CD4-positive, alpha-beta T cell (primary cell): ENCODE results near the gene FFAR2. TPM values are rescaled to one million over a fixed set of nuclear protein-coding genes. Genes with fewer than 3 reads are reported as not detected.
A peak's percentile ranks its signal among the peaks of the same experiment; 100 is the strongest.

Experiments used
- ATAC-seq: fragments of 200-7000 bp; cut with Tn5 transposase; one replicate; pipeline ENCODE4 v1.10.0; 2022; ENCODE audit warnings: mild to moderate bottlenecking; ENCODE audit not compliant: poor library complexity
- CTCF ChIA-PET: fragments of 350-600 bp; sonication (Branson Sonifier 250); formaldehyde crosslinking; loops from one replicate; lab custom pipeline; 2021; ENCODE audit warnings: antibody characterized with exemption, inconsistent platforms; lab: Charles Lee
- POLR2A ChIA-PET: fragments of 350-600 bp; sonication (Branson Sonifier 250); formaldehyde crosslinking; loops from one replicate; lab custom pipeline; 2021; ENCODE audit warnings: antibody characterized with exemption, inconsistent platforms; lab: Charles Lee
- DNase-seq, 14 experiments: peaks; one replicate each; pipeline ENCODE4 v3.0.0-alpha.2; 2013 to 2020; ENCODE audit warnings: mixed read lengths in 2 of 14
- H3K27ac ChIP-seq, 2 donors: one replicate each; pipeline versions ENCODE4 v1.5.1 to v1.7.0; 2013; ENCODE audit warnings: low read length in 2 of 2, low read depth in 1 of 2, mild to moderate bottlenecking in 1 of 2
- H3K27me3 ChIP-seq, 2 experiments: 1 replicate in 1 of 2; 2 replicates in 1 of 2; pipeline versions ENCODE4 v1.6.1 to v1.7.0; 2013; ENCODE audit warnings: low read length in 2 of 2, control low read depth in 1 of 2, mild to moderate bottlenecking in 1 of 2, moderate library complexity in 1 of 2; ENCODE audit not compliant: insufficient read depth in 2 of 2, control insufficient read depth in 1 of 2
- H3K36me3 ChIP-seq: one replicate; pipeline ENCODE4 v1.6.1; 2013; ENCODE audit warnings: low read length, control low read depth; ENCODE audit not compliant: insufficient read depth
- H3K4me1 ChIP-seq: one replicate; pipeline ENCODE4 v1.6.1; 2013; ENCODE audit warnings: low read length, control low read depth; ENCODE audit not compliant: insufficient read depth
- H3K4me3 ChIP-seq: one replicate; pipeline ENCODE4 v1.5.1; 2013; ENCODE audit warnings: mild to moderate bottlenecking, low read length, moderate library complexity
- H3K9me3 ChIP-seq, 2 experiments: 1 replicate in 1 of 2; 2 replicates in 1 of 2; pipeline versions ENCODE4 v1.6.1 to v1.7.0; 2013; ENCODE audit warnings: low read length in 2 of 2, mild to moderate bottlenecking in 2 of 2, control low read depth in 1 of 2, moderate library complexity in 1 of 2; ENCODE audit not compliant: control insufficient read depth in 1 of 2, insufficient read depth in 1 of 2
- H3K27ac Mint-ChIP-seq: one replicate; pipeline ENCODE4 v1.8.0; 2020; ENCODE audit warnings: mixed read lengths
- H3K27me3 Mint-ChIP-seq: one replicate; pipeline ENCODE4 v1.8.0; 2021; ENCODE audit warnings: mixed read lengths
- H3K36me3 Mint-ChIP-seq: one replicate; pipeline ENCODE4 v1.8.0; 2021; ENCODE audit warnings: low read depth, mixed read lengths
- H3K4me1 Mint-ChIP-seq: one replicate; pipeline ENCODE4 v1.8.0; 2021; ENCODE audit warnings: low read depth, mixed read lengths
- H3K4me3 Mint-ChIP-seq: one replicate; pipeline ENCODE4 v1.8.0; 2020; ENCODE audit warnings: mild to moderate bottlenecking, mixed read lengths
- H3K9me3 Mint-ChIP-seq: one replicate; pipeline ENCODE4 v1.8.0; 2020; ENCODE audit warnings: mixed read lengths
- intact Hi-C, 2 experiments: fragments of 100-400 bp; cut with DNase I in 1 of 2; cut with micrococcal nuclease in 1 of 2; formaldehyde crosslinking; loops; one replicate each; pipeline versions ENCODE4 v1.15.1 to v1.9.0; 2023 to 2025; cut with DNase I, micrococcal nuclease
- total RNA-seq, 174 experiments: library from RNA in 2 of 174; stranded (reverse) in 2 of 174; gene quantifications; one replicate each; pipeline ENCODE4 v1.2.3 and lab custom pipeline; 2021 to 2026
- TF ChIP-seq, protein P1 (sequence below): fragments of 200-600 bp; IDR thresholded peaks from one replicate; pipeline ENCODE4 v1.8.0; 2022; ENCODE audit warnings: antibody characterized with exemption, mild to moderate bottlenecking

The FFAR2 gene
- total RNA-seq, 2 experiments from 2014 or later, result 0.41 TPM; not detected in 1

DNA sequence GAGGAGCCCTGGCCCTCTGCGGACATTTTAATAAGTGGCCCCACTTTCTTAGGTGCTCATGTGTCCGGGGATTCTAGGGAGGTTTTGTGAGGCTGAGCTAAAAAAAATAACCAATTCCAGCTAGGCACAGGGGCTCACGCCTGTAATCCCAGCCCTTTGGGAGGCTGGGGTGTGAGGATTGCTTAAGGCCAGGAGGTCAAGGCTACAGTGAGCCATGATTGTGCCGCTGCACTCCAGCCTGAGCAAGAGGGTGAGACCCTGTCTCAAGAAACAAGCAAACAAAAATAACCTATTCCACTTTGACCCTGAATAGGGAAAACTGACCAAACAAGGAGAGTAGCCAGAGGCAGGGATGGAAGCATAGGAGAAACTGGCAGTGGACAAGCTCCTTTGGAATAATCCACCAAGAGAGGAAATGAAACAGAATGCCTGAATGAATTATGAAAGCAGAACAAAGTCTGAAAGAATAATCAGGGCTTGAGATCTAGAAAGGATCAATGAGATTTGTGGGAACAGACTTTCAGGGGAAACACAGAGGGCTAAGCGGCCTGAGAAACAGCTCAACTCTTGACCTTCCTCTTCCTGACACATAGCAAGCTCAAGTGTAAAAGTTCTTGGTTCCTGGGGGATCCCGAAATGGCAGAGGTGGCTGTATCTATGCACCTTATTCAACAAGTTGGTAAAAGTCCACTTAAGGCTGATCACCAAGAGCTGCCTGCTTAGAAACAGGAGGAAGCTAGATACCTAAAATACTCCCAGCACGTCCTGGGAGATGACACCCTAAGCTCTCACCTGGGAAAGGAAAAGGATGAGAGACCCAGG is 30.1 kb upstream of the FFAR2 start:
- ChIA-PET POLR2A (no interaction called here), CTCF (no interaction called here)
- Histone ChIP-seq H3K27me3 (peaks cover 5 to 20% of the 10 kb centered on the region in 2 experiments), H3K4me1 (no peaks in the 10 kb centered on the region), H3K36me3 (no peaks in the 10 kb centered on the region), H3K9me3 (no peaks in the 10 kb centered on the region), H3K4me3 (no peak overlapping the region), H3K27ac (no peak overlapping the region)
- DNase-seq (peak in 1 of 14 experiments; percentile 25), ATAC-seq (no peak)
- Mint-ChIP-seq H3K4me3 (no peak overlapping the region), H3K9me3 (no peaks in the 10 kb centered on the region), H3K27me3 (peaks cover 22% of the 10 kb centered on the region), H3K27ac (no peak overlapping the region), H3K4me1 (no peaks in the 10 kb centered on the region), H3K36me3 (no peaks in the 10 kb centered on the region)
- intact Hi-C loops, result no loop called here
- TF ChIP-seq, protein P1, sequence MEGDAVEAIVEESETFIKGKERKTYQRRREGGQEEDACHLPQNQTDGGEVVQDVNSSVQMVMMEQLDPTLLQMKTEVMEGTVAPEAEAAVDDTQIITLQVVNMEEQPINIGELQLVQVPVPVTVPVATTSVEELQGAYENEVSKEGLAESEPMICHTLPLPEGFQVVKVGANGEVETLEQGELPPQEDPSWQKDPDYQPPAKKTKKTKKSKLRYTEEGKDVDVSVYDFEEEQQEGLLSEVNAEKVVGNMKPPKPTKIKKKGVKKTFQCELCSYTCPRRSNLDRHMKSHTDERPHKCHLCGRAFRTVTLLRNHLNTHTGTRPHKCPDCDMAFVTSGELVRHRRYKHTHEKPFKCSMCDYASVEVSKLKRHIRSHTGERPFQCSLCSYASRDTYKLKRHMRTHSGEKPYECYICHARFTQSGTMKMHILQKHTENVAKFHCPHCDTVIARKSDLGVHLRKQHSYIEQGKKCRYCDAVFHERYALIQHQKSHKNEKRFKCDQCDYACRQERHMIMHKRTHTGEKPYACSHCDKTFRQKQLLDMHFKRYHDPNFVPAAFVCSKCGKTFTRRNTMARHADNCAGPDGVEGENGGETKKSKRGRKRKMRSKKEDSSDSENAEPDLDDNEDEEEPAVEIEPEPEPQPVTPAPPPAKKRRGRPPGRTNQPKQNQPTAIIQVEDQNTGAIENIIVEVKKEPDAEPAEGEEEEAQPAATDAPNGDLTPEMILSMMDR, result no peak

GRCh38 chr19:35419046-35419445 is 29.0 kb upstream of the FFAR2 start:
- ATAC-seq (no peak), DNase-seq (no peak)
- H3K36me3 Mint-ChIP-seq, result no peaks in the 10 kb centered on the region
- H3K27me3 Mint-ChIP-seq, result peaks cover 15% of the 10 kb centered on the region
- POLR2A ChIA-PET, result no interaction called here
- H3K9me3 Mint-ChIP-seq, result no peaks in the 10 kb centered on the region
- no peaks in the 10 kb centered on the region for H3K9me3 ChIP-seq
- no peak overlapping the region for H3K27ac ChIP-seq
- H3K4me3 Mint-ChIP-seq, result no peak overlapping the region
- intact Hi-C loops, result no loop called here
- H3K27me3 ChIP-seq, result peaks cover 5 to 10% of the 10 kb centered on the region in 2 experiments
- no peak overlapping the region for H3K4me3 ChIP-seq
- TF ChIP-seq, protein P1, result no peak
- H3K4me1 ChIP-seq, result no peaks in the 10 kb centered on the region
- no peaks in the 10 kb centered on the region for H3K36me3 ChIP-seq
- CTCF ChIA-PET, result no interaction called here
- no peak overlapping the region for H3K27ac Mint-ChIP-seq
- H3K4me1 Mint-ChIP-seq, result no peaks in the 10 kb centered on the region

DNA sequence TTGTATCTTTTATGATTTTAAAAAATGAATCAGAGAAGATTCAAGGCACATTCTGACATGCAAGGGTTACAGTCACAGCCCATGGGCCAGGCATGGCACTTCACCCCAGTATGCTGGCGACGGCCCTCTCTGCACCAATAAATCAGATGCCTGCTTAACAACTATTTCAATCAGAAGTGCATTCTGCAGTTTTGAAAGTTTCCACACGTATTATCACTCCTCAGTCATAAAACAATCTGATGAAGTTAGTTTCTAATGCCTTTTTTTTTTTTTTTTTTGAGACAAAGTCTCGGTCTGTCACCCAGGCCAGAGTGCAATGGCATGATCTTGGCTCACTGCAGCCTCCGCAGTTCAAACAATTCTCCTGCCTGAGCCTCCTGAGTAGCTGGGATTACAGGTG is 28.3 kb upstream of the FFAR2 start:
- no peaks in the 10 kb centered on the region for H3K4me1 Mint-ChIP-seq
- TF ChIP-seq, protein P1, result no peak
- Histone ChIP-seq H3K36me3 (no peaks in the 10 kb centered on the region), H3K4me3 (no peak overlapping the region), H3K9me3 (no peaks in the 10 kb centered on the region), H3K4me1 (no peaks in the 10 kb centered on the region), H3K27me3 (peaks cover 5 to 6% of the 10 kb centered on the region in 2 experiments), H3K27ac (no peak overlapping the region)
- intact Hi-C loops, result no loop called here
- ChIA-PET CTCF (no interaction called here), POLR2A (no interaction called here)
- H3K27ac Mint-ChIP-seq, result no peak overlapping the region
- no peak overlapping the region for H3K4me3 Mint-ChIP-seq
- ATAC-seq (no peak), DNase-seq (no peak)
- no peaks in the 10 kb centered on the region for H3K36me3 Mint-ChIP-seq
- H3K27me3 Mint-ChIP-seq, result peaks cover 15% of the 10 kb centered on the region
- no peaks in the 10 kb centered on the region for H3K9me3 Mint-ChIP-seq
